GM13977 (cell line): ENCODE results near the gene PCP4L1.
"Not testable (repeated sequence)": the region's sequence is repeated elsewhere in the genome, so short reads cannot be mapped to it uniquely, and the experiment has no call there.

Experiments
- DNase-seq: peaks from one replicate; pipeline ENCODE4 v3.0.0; 2012; ENCODE audit warnings: low spot score
- in situ Hi-C: fragments of 300-500 bp; cut with MboI; formaldehyde crosslinking; loops from one replicate; pipeline ENCODE4 v1.12.0; 2022; ENCODE audit warnings: low sequenced_read_pairs, low pct_unique_long_range_greater_than_20kb, mixed read lengths, inconsistent platforms; ENCODE audit not compliant: unreplicated experiment
- TF ChIP-seq, protein P1 (sequence below): IDR thresholded peaks from 2 replicates; pipeline ENCODE4 v1.5.1; 2012; ENCODE audit warnings: mild to moderate bottlenecking, control low read depth; ENCODE audit not compliant: insufficient read depth; ENCODE audit errors: extremely low read depth, missing control alignments

Gene PCP4L1

GRCh38 chr1:161244888-161245287 lies 13.7 kb upstream of the PCP4L1 start:
- TF ChIP-seq, protein P1, sequence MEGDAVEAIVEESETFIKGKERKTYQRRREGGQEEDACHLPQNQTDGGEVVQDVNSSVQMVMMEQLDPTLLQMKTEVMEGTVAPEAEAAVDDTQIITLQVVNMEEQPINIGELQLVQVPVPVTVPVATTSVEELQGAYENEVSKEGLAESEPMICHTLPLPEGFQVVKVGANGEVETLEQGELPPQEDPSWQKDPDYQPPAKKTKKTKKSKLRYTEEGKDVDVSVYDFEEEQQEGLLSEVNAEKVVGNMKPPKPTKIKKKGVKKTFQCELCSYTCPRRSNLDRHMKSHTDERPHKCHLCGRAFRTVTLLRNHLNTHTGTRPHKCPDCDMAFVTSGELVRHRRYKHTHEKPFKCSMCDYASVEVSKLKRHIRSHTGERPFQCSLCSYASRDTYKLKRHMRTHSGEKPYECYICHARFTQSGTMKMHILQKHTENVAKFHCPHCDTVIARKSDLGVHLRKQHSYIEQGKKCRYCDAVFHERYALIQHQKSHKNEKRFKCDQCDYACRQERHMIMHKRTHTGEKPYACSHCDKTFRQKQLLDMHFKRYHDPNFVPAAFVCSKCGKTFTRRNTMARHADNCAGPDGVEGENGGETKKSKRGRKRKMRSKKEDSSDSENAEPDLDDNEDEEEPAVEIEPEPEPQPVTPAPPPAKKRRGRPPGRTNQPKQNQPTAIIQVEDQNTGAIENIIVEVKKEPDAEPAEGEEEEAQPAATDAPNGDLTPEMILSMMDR, result no peak
- no peak for DNase-seq
- in situ Hi-C loops, result no loop called here

- in situ Hi-C loops, DNase-seq: not testable (repeated sequence)
Observed at GRCh38 chr1:161250100-161250499, 8.4 kb upstream of the PCP4L1 start.

DNA sequence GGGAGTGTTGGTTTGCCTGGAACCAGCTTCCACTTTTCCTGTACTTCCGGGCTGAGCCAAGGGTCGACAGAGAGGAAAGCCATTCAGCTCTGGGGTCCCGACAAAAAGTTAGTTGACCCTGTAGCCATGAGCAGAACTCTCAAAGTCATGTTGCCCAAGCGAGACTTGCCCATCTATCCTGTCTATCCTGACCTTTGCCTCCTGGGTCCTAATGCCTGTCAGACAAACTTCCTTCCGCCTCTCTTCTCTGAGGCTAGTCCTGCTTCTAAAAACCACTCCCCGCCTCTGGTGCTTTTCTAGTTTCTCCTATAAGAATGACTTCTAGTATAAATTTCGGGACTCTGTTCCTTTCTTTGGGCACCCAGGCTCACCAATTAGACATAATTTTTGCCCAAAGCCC lies 7.7 kb upstream of the PCP4L1 start:
- DNase-seq, result no peak
- TF ChIP-seq, protein P1, result no peak
- in situ Hi-C loops, result no loop called here

GRCh38 chr1:161251579-161251978 lies 7.0 kb upstream of the PCP4L1 start:
- in situ Hi-C loops, result no loop called here
- no peak for DNase-seq
- TF ChIP-seq, protein P1, result no peak

- DNase-seq, in situ Hi-C loops: not testable (repeated sequence)
Observed at GRCh38 chr1:161255302-161255701, 3.2 kb upstream of the PCP4L1 start.

DNA sequence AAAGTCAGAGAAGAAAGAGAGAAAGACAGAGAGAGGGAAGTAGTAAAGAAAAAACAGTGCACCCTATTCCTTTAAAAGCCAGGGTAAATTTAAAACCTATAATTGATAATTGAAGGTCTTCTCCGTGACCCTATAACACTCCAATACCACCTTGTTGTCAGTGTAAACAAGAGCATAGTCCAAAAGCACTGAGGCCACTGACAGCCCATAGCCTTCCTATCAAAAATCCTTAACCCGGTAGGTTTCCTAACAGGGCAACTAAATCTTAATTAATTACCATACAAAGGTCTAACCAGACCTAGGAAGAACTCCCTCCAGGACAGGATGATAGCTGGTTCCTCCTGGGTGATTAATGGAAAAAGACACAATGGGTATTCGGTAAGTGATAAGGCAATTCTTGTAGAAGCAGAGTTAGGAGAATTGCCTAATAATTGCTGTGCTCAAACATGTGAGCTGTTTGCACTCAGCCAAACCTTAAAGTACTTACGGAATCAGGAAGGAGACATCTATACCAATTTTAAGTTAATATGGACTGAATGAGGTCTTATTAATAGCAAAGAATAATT lies 2.5 kb upstream of the PCP4L1 start:
- DNase-seq, in situ Hi-C loops: not testable (repeated sequence)

DNA sequence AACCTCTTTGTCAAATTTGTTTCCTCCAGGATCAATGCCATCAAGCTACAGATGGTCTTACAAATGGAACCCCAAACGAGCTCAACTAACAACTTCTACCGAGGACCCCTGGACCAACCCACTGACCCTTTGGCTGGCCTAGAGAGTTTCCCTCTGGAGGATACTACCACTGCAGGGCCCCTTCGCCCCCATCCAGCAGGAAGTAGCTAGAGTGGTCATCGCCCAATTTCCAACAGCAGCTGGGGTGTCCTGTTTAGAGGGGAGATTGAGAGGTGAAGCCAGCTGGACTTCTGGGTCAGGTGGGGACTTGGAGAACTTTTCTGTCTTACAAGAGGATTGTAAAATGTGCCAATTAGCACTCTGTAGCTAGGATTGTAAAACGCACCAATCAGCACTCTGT lies 1.4 kb upstream of the PCP4L1 start:
- DNase-seq, in situ Hi-C loops: not testable (repeated sequence)

- TF ChIP-seq, protein P1, result no peak
- DNase-seq, result no peak
- in situ Hi-C loops, result no loop called here
Observed at GRCh38 chr1:161259345-161259702, 779 bp downstream of the PCP4L1 start.

DNA sequence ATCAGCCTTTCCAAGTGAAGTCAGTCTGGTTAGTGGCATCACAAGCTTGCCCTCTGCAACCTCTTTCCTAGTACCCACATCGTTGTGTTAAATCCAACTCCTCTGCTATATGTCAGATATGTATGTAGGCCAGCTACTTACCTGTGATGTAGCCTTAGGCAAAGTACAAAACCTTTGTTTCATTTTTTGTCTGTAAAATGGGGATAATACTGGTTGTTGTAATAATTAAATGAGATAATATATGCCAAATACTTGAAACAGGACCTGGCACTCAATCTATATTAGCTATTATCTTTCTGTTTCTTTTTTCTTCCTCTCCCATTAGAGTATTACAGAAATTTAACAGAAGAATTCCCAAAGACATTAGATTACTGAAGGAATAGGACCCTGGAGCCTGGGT lies 1.2 kb downstream of the PCP4L1 start:
- in situ Hi-C loops, result no loop called here
- DNase-seq, result no peak
- TF ChIP-seq, protein P1, result no peak
